CD4-positive, alpha-beta T cell treated with Interleukin-4 for 4 hours (primary cell): ENCODE results near the gene HCN1.
"Not testable (repeated sequence)": the region's sequence is repeated elsewhere in the genome, so short reads cannot be mapped to it uniquely, and the experiment has no call there.

Experiments
- DNase-seq: peaks from one replicate; pipeline ENCODE4 v3.0.0-alpha.2; 2020

HCN1 gene

GRCh38 chr5:45414620-45415573, 281.3 kb downstream of the HCN1 start:
- no peak for DNase-seq

DNA sequence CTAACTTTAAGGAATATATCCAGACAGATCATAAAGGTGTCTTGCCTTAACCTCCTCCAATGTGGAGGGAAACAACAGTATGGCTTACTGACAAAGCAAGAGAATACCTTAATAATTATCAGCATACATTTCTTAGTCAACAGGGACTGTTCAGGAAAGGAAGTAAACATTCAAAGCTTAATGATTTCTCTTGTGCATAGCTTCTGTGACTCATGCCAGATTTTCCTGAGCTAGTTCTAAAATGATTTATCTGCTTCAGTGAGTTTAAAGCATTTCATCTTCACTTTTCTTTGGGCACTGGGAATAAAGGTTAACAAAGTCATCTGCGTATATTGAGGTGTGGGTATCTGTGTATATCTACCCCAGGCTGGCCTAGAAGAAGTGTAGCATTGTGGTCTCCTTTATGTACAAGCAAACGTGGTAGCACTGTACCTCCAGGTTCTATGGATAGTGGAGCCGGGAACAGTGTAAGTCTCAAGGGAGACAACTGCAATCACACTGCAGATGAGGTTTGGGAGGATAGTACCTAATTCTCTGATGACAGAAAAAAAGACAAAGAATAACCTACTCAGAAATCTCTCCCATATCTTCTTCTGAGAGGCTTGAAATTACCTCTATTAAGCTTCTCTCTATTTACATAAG, 284.1 kb downstream of the HCN1 start:
- no peak for DNase-seq

GRCh38 chr5:45410304-45410995, 285.7 kb downstream of the HCN1 start:
- DNase-seq: no peak

DNA sequence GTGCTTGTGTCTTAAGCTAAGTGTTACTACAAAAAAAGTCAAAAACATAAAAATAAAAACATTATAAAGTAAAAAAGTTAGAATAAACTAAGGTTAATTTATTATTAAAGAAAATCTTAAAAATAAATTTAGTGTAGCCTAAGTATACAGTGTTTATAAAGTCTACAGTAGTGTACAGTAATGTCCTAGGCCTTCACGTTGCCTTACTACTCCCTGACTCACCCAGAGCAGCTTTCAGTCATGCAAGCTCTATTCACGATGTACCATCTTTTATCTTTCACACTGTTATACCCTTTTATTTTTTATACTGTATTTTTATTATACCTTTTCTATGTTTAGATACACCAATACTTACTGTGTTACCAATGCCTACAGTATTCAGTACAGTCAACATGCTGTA, 288.1 kb downstream of the HCN1 start:
- no peak for DNase-seq

DNA sequence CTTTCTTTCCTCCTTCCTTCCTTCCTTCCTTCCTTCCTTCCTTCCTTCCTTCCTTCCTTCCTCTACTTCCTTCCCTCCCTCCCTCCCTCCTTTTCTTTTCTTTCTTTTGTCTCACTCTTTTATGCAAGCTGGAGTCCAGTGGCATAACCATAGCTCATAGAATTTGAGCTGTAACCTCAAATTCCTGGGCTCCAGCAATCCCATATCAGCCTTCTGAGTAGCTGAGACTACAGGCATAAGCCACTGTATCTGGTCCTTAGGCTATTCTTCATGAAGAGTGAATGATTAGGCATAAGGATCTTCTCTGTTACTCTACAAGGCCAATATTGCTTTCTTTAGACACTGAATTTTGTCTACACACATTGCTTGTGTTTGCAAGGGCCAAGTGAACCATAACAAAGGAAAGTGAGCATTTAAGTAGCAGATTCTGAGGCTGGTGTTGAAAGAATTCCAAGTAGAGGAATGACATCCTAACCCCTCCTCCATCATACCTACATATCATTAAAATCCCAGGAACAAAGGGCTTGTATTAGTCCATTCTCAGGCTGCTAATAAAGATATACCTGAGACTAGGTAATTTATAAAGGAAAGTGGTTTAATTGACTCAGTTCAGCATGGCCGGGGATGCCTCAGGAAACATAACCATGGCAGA, 293.2 kb downstream of the HCN1 start:
- DNase-seq: no peak

GRCh38 chr5:45399041-45399440, 297.1 kb downstream of the HCN1 start:
- no peak for DNase-seq

DNA sequence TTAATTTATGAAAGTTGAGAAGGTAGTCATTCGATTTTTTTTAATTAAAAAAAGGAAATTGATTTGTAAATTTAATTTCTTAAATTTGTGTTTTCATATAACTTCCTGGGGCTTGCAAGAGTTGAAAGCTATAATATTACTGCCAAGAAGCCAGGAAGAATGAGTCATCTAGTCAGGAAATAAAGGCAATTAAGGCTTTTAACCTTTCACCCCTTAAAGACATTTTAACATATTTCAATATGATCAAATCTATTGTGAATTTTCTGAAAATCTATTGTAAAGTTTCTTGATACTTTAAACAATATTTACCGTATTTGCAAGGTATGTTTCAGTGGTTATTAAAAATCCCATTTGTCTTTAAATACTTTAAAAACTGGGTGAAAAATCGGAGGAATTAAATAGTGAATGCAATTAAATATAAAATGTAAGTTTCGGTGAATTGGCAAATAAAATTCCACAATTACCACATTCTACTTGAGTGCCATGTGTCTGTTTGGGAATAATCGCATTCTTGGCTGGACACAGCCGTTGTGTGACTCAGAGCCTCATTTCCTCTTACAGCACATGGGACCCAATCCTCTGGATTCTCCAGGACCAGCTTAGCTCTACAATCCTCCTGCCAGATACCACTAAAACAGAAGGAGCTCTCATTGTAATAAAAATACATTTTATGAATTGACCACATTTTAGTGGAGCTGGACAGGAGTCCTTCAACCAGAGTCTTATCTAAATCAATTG, 310.7 kb downstream of the HCN1 start:
- no peak for DNase-seq

DNA sequence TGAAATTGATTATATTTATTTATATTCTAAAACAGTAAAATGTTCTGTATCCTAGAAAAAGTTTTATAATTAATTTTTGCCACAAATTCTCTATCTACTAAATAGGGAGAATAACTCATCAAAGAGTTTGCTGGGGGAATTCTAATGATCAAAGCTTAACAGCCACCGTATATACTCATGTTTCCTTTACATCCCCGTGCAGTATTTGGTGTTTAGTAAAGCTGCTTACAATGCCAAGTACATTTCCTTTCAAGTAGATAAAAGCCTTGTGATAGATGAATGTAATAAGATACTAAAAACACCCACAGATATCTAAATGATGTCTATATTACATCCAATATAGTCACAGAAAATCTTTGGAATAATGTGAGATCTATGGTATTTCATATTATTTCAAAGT, 312.2 kb downstream of the HCN1 start:
- DNase-seq: no peak

DNA sequence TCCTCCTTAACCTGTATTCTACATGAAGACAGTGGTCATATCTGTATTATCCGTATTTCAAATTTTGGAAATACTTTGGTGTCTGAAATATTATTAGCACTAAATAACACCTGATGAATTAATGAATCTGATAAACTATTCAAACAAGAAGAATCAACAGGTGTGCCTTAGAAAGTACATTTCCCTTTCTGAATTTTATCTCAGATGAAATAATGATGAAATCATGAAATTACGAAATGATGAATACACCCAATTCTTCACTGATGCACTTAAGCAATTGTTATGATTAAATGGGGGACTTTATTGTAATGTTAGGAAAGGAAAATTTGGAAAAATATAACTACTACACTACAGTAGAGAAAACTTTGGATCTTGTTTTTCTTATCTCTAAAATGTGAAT, 313.6 kb downstream of the HCN1 start:
- no peak for DNase-seq

GRCh38 chr5:45376417-45376816, 319.8 kb downstream of the HCN1 start:
- no peak for DNase-seq

DNA sequence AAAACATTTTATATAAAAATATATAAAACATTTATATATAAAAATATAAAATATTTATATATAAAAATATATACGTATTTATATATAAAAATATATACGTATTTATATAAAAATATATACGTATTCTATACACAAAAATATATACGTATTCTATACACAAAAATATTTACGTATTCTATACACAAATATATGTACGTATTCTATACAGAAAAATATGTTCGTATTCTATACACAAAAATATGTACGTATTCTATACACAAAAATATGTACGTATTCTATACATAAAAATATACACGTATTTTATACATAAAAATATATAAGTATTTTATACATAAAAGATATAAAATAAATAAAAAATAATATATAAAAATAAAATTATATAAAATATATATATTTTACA, 323.6 kb downstream of the HCN1 start:
- no peak for DNase-seq

- DNase-seq: not testable (repeated sequence)
These were observed 324.8 kb downstream of the HCN1 start for GRCh38 chr5:45371423-45371822.

- DNase-seq: no peak
These were observed 340.8 kb downstream of the HCN1 start for GRCh38 chr5:45355189-45355992.

DNA sequence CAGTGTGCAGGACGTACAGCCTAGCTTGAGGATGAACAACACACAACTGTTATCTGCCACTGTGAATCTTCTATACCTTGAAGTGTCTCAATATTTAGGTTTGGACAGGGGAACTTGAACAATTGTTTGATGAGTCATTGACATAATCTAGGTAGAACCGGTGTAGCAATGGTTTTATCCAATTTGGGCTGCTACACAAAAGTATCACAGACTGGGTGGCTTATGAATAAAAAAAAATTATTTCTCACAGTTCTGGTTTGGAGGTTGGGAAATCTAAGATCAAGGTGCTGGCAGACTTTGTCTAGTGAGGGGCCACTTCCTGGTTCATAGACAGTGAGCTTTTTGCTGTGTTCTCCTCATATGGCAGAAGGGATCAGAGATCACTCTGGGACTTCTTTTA, 359.7 kb downstream of the HCN1 start:
- no peak for DNase-seq

DNA sequence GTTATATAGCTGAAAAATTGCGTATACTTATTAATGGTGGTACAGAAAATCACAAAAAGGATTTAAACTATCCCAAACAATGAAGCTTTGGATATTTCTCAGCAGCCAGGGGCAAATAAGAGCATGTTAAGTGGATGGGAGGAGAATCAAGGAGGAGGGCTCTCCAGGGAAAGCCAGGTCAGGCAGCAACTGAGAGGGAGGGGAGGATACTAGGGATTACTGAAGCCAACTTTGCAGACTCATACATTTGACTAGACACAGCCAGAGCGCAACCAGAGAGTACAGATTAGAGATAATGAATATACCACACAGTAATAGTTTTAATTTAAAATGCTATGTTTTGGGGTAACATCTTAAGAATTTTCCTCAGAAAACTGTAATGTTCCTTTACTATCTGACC, 360.2 kb downstream of the HCN1 start:
- no peak for DNase-seq

DNA sequence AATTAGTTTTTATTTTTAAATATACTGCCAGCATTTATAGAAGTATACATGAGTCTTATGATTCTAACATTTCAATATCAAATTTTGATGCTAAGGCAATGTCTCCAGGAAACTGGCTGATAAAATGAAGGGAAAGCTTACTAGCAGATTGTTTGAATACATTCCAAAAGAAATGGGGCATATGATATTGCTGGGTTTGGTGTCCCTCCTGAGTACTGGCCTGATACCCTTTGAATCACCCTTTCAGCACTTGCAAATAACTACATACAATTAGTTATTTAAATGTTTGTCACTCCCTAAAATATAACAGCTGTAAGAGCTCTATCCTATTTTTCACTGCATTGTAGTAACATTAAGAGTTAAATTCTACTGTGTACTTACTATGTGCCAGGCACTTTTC, 360.8 kb downstream of the HCN1 start:
- no peak for DNase-seq

- DNase-seq: no peak
These were observed 361.2 kb downstream of the HCN1 start for GRCh38 chr5:45334939-45335338.

GRCh38 chr5:45312627-45313026, 383.6 kb downstream of the HCN1 start:
- DNase-seq: not testable (repeated sequence)

GRCh38 chr5:45295231-45295630, 400.9 kb downstream of the HCN1 start:
- no peak for DNase-seq

DNA sequence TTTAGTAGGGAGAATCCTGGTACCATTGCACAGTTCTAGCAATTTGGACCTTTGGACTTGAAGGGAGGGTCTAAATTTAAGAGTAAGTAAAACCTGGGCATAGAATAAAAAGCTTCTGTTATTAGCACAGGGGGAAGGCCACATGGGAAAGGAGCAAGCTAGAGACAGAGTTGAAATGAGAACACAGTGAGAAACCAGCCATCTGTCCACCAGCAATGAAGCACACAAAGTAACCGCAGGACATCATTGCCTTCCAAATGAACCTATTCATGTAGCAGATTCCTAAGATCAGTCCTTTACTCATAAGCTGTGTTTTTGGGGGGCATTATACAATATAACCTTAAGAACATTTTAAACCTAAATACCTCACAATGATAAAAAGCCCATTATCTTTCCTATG, 407.4 kb downstream of the HCN1 start:
- DNase-seq: no peak

DNA sequence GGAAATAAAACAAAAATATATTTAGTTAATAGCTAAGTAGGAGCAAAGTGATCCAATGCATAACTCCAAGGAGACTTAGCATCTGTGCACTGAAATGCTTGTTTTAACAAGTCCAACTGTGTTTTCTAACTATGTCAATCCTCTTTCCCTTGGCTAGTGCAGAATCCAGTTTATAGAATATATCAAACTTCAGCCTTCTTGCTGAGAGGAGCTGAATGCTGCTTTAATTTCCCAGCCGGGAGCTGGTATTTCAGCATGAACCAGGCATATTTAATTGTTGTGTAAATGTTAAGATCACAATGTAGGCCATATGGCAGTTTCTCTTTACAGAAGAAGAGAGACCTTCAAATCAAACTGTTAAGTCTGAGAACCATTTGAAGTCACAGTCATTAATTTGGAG, 411.7 kb downstream of the HCN1 start:
- no peak for DNase-seq

DNA sequence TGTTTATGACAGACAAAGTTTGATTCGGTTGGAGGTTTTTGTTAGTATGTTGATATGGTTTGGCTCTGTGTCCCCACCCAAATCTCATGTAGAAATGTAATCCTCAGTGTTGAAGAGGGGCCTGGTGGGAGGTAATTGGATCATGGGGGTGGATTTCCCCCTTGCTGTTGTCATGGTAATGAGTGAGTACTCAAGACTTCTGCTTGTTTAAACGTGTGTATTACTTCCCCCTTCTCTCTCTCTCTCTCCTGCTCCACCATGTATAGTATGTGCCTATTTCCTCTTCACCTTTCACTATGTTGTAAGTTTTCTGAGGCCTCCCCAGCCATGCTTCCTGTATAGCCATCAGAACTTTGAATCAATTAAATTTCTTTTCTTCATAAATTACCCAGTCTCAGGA, 415.1 kb downstream of the HCN1 start:
- no peak for DNase-seq
